IMR-90 (cell line): ENCODE results near the gene SLC34A3. TPM values are rescaled to one million over a fixed set of nuclear protein-coding genes. Genes with fewer than 3 reads are reported as not detected.

Source experiments
- ATAC-seq: fragments of 200-7000 bp; cut with Tn5 transposase; 2 replicates; pipeline ENCODE4 v1.9.1; 2020; ENCODE audit warnings: low read depth, mild to moderate bottlenecking, moderate library complexity
- BruUV-seq: library from RNA; stranded (reverse); fragments of 400-500 nt; replicated peaks from 2 replicates; lab custom pipeline; 2021; lab: Mats Ljungman, UMichigan
- CTCF ChIA-PET: fragments of 300-600 bp; formaldehyde crosslinking; extraction: SDS; loops from one replicate; lab custom pipeline; 2021; ENCODE audit warnings: antibody characterized with exemption; lab: Yijun Ruan, JAX
- POLR2A ChIA-PET: fragments of 300-600 bp; sonication (Branson Sonifier 250); formaldehyde crosslinking; loops from one replicate; lab custom pipeline; 2022; ENCODE audit warnings: antibody characterized with exemption; ENCODE audit not compliant: unreplicated experiment; lab: Charles Lee
- DNase-seq: peaks from one replicate; pipeline ENCODE4 v3.0.0; 2013
- H2AFZ ChIP-seq: replicated peaks from 2 replicates; pipeline ENCODE3; 2013; ENCODE audit warnings: low read length, mild to moderate bottlenecking; ENCODE audit not compliant: poor library complexity
- H2AK5ac ChIP-seq: 2 replicates; pipeline ENCODE4 v1.6.1; 2013; ENCODE audit warnings: low read depth, low read length, inconsistent platforms
- H2AK9ac ChIP-seq: replicated peaks from 2 replicates; pipeline ENCODE3; 2013; ENCODE audit warnings: mild to moderate bottlenecking, low read depth, low read length, moderate library complexity; ENCODE audit not compliant: poor library complexity
- H2BK120ac ChIP-seq: 2 replicates; pipeline ENCODE4 v1.6.1; 2013; ENCODE audit warnings: low read depth, low read length, inconsistent platforms
- H2BK15ac ChIP-seq: 3 replicates; pipeline ENCODE4 v1.6.1; 2013; ENCODE audit warnings: low read depth, low read length, inconsistent platforms
- H2BK20ac ChIP-seq: 2 replicates; pipeline ENCODE4 v1.6.1; 2013; ENCODE audit warnings: low read depth, mild to moderate bottlenecking, inconsistent platforms, low read length, moderate library complexity
- H2BK5ac ChIP-seq: 2 replicates; pipeline ENCODE4 v1.6.1; 2013; ENCODE audit warnings: mild to moderate bottlenecking, low read depth, low read length, inconsistent platforms; ENCODE audit not compliant: poor library complexity, severe bottlenecking
- H3K14ac ChIP-seq: replicated peaks from 2 replicates; pipeline ENCODE4 v1.6.1; 2013; ENCODE audit warnings: low read depth, low read length, inconsistent platforms
- H3K18ac ChIP-seq: 2 replicates; pipeline ENCODE4 v1.6.1; 2013; ENCODE audit warnings: low read depth, low read length, control low read depth
- H3K23ac ChIP-seq: 2 replicates; pipeline ENCODE4 v1.6.1; 2013; ENCODE audit warnings: low read depth, low read length, inconsistent platforms
- H3K27ac ChIP-seq: 2 replicates; pipeline ENCODE4 v1.5.1; 2013; ENCODE audit warnings: mild to moderate bottlenecking, control low read depth, low read length; ENCODE audit not compliant: insufficient read depth
- H3K27me3 ChIP-seq: 2 replicates; pipeline ENCODE4 v1.6.1; 2013; ENCODE audit warnings: low read length; ENCODE audit not compliant: control insufficient read depth, insufficient read depth
- H3K36me3 ChIP-seq: 2 replicates; pipeline ENCODE4 v1.6.1; 2013; ENCODE audit warnings: low read length, mixed read lengths; ENCODE audit not compliant: control insufficient read depth, insufficient read depth
- H3K4ac ChIP-seq: 2 replicates; pipeline ENCODE4 v1.6.1; 2013; ENCODE audit warnings: low read depth, low read length, inconsistent platforms
- H3K4me1 ChIP-seq: 2 replicates; pipeline ENCODE4 v1.6.1; 2013; ENCODE audit warnings: low read length, mixed read lengths; ENCODE audit not compliant: control insufficient read depth, insufficient read depth
- H3K4me2 ChIP-seq: 2 replicates; pipeline ENCODE4 v1.6.1; 2013; ENCODE audit warnings: low read depth, mild to moderate bottlenecking, control low read depth, low read length, moderate library complexity
- H3K4me3 ChIP-seq: 2 replicates; pipeline ENCODE4 v1.5.1; 2013; ENCODE audit warnings: low read depth, mild to moderate bottlenecking, control low read depth, low read length, moderate library complexity; ENCODE audit not compliant: insufficient read depth
- H3K56ac ChIP-seq: 2 replicates; pipeline ENCODE4 v1.6.1; 2013; ENCODE audit warnings: low read length, inconsistent platforms; ENCODE audit not compliant: insufficient read depth; ENCODE audit errors: extremely low read depth
- H3K79me1 ChIP-seq, 2 experiments: 2 replicates each; pipeline ENCODE4 v1.6.1; 2013; ENCODE audit warnings: low read length in 2 of 2, inconsistent platforms in 1 of 2, low read depth in 1 of 2
- H3K9ac ChIP-seq: 2 replicates; pipeline ENCODE4 v1.6.1; 2013; ENCODE audit warnings: low read depth, low read length, control low read depth
- H3K9me1 ChIP-seq: 2 replicates; pipeline ENCODE4 v1.6.1; 2013; ENCODE audit warnings: low read length, inconsistent platforms; ENCODE audit not compliant: insufficient read depth
- H3K9me3 ChIP-seq: 2 replicates; pipeline ENCODE4 v1.6.1; 2013; ENCODE audit warnings: low read length; ENCODE audit not compliant: control insufficient read depth, insufficient read depth
- H4K20me1 ChIP-seq: 2 replicates; pipeline ENCODE4 v1.6.1; 2013; ENCODE audit warnings: low read length, inconsistent platforms; ENCODE audit not compliant: insufficient read depth
- H4K5ac ChIP-seq: 2 replicates; pipeline ENCODE4 v1.6.1; 2013; ENCODE audit warnings: mild to moderate bottlenecking, low read depth, low read length, control low read depth
- H4K8ac ChIP-seq, 2 experiments: 2 replicates each; pipeline ENCODE4 v1.6.1; 2013; ENCODE audit warnings: low read depth in 2 of 2, low read length in 2 of 2, control low read depth in 1 of 2, inconsistent platforms in 1 of 2
- H4K91ac ChIP-seq: 2 replicates; pipeline ENCODE4 v1.6.1; 2013; ENCODE audit warnings: low read depth, low read length, inconsistent platforms; ENCODE audit not compliant: insufficient read depth
- BHLHE40 ChIP-seq: fragments of 150-350 bp; IDR thresholded peaks from 2 replicates; pipeline ENCODE4 v1.6.1; 2016; ENCODE audit warnings: mild to moderate bottlenecking, low read depth, low read length
- CEBPB ChIP-seq: IDR thresholded peaks from 2 replicates; pipeline ENCODE4 v1.6.1; 2012; ENCODE audit warnings: low read depth, low read length, improper control_type of control experiment
- FOS ChIP-seq: fragments of 150-350 bp; IDR thresholded peaks from 2 replicates; pipeline ENCODE4 v1.6.1; 2016; ENCODE audit warnings: low read depth, low read length
- MAZ ChIP-seq: IDR thresholded peaks from 2 replicates; pipeline ENCODE4 v1.6.1; 2012; ENCODE audit warnings: low read depth, mild to moderate bottlenecking, low read length, improper control_type of control experiment, moderate library complexity, borderline replicate concordance
- MXI1 ChIP-seq: IDR thresholded peaks from 2 replicates; pipeline ENCODE4 v1.6.1; 2012; ENCODE audit warnings: low read depth, mild to moderate bottlenecking, low read length, moderate library complexity, borderline replicate concordance
- WGBS, 2 experiments: methylation state at CpG; one replicate each; pipeline versions ENCODE4 v1.1.5 to v1.1.7; 2013; ENCODE audit warnings: missing lambda C conversion rate in 2 of 2; ENCODE audit not compliant: insufficient read length in 1 of 2; ENCODE audit errors: extremely low coverage in 2 of 2; 5-methylcytosine and 5-hydroxymethylcytosine counted together
- dilution Hi-C: fragments of 300-500 bp; cut with HindIII; formaldehyde crosslinking; loops from one replicate; pipeline ENCODE4 v1.14.3; 2018; ENCODE audit warnings: low sequenced_read_pairs; ENCODE audit not compliant: unreplicated experiment
- in situ Hi-C: fragments of 300-500 bp; cut with MboI; formaldehyde crosslinking; loops from 3 replicates; pipeline ENCODE4 v1.14.3; 2019; ENCODE audit warnings: low sequenced_read_pairs, inconsistent platforms, mixed read lengths
- intact Hi-C: fragments of 100-400 bp; cut with micrococcal nuclease; formaldehyde crosslinking; loops from 2 replicates; pipeline ENCODE4 v1.10.0; 2022
- polyA plus RNA-seq, 3 experiments: library from polyadenylated mRNA; depleted of rRNA; stranded (reverse); fragments of >200 nt; gene quantifications; 2 replicates each; pipeline ENCODE4 v1.2.3, GENCODE V29; 2012; ENCODE audit warnings: low replicate concordance in 1 of 3
- total RNA-seq: library from RNA; depleted of rRNA; stranded (reverse); fragments of >200 nt; gene quantifications from 2 replicates; pipeline ENCODE4 v1.2.3, GENCODE V29; 2012
- TF ChIP-seq, protein P1 (sequence below): fragments of 150-350 bp; IDR thresholded peaks from 2 replicates; pipeline ENCODE4 v1.6.1; 2016; ENCODE audit warnings: low read depth, mild to moderate bottlenecking, low read length, moderate library complexity, borderline replicate concordance
- TF ChIP-seq, protein P2 (sequence below): fragments of 150-350 bp; IDR thresholded peaks from 2 replicates; pipeline ENCODE4 v1.6.1; 2017; ENCODE audit warnings: mild to moderate bottlenecking, antibody characterized with exemption, low read length, low read depth

The SLC34A3 gene
- total and polyA plus RNA-seq, 2 of the 4 experiments (the other 2 are of a cell fraction): not detected

- Histone ChIP-seq H4K20me1 (peaks cover 42% of the 10 kb centered on the region), H2AFZ (no peak overlapping the region), H3K27ac (no peak overlapping the region), H4K5ac (no peak overlapping the region), H2BK5ac (no peak overlapping the region), H2BK20ac (no peak overlapping the region), H3K79me1 (peaks cover 10 to 78% of the 10 kb centered on the region in 2 experiments), H2BK15ac (no peak overlapping the region), H3K4me2 (no peak overlapping the region), H2AK9ac (peak overlapping the region; percentile 84), H3K4me1 (peaks cover 18% of the 10 kb centered on the region), H3K27me3 (no peaks in the 10 kb centered on the region), H2BK120ac (no peak overlapping the region), H3K9me1 (no peaks in the 10 kb centered on the region), H2AK5ac (no peak overlapping the region), H3K4me3 (no peak overlapping the region), H3K14ac (no peak overlapping the region), H3K23ac (no peak overlapping the region), H4K91ac (no peak overlapping the region), H3K9ac (no peak overlapping the region), H3K56ac (no peak overlapping the region), H3K4ac (no peak overlapping the region), H3K9me3 (no peaks in the 10 kb centered on the region), H3K18ac (no peak overlapping the region), H3K36me3 (peaks cover 25% of the 10 kb centered on the region), H4K8ac (no peak overlapping the region)
- intact Hi-C loops: no loop called here
- dilution Hi-C loops: no loop called here
- no TSS peak for BruUV-seq
- POLR2A ChIA-PET: no interaction called here
- in situ Hi-C loops: no loop called here
- TF ChIP-seq MXI1: no peak
- TF ChIP-seq, protein P1, sequence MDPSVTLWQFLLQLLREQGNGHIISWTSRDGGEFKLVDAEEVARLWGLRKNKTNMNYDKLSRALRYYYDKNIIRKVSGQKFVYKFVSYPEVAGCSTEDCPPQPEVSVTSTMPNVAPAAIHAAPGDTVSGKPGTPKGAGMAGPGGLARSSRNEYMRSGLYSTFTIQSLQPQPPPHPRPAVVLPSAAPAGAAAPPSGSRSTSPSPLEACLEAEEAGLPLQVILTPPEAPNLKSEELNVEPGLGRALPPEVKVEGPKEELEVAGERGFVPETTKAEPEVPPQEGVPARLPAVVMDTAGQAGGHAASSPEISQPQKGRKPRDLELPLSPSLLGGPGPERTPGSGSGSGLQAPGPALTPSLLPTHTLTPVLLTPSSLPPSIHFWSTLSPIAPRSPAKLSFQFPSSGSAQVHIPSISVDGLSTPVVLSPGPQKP: no peak
- no peak for TF ChIP-seq MAZ
- TF ChIP-seq CEBPB: no peak
- no peak for TF ChIP-seq FOS
- TF ChIP-seq BHLHE40: no peak
- TF ChIP-seq, protein P2, sequence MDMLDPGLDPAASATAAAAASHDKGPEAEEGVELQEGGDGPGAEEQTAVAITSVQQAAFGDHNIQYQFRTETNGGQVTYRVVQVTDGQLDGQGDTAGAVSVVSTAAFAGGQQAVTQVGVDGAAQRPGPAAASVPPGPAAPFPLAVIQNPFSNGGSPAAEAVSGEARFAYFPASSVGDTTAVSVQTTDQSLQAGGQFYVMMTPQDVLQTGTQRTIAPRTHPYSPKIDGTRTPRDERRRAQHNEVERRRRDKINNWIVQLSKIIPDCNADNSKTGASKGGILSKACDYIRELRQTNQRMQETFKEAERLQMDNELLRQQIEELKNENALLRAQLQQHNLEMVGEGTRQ: no peak
- ATAC-seq: no peak
- 86% methylated on average over 9 of the region's 10 CpGs; no CpG with 5 or more reads in 1 of the 2 experiments for WGBS, 2 experiments
- CTCF ChIA-PET: interaction anchor here (1.0 kb wide), 1 partner anchor 32 kb away, joined by 3 read pairs; the partner anchor contains the start of gene RNF224
- no peak for DNase-seq
These were observed 35.8 kb upstream of the SLC34A3 start for GRCh38 chr9:137194909-137195308.
